HG02938 (cell line): Measurements from ENCODE around the gene DNM3.
"Not testable (repeated sequence)": the region's sequence is repeated elsewhere in the genome, so short reads cannot be mapped to it uniquely, and the experiment has no call there.

Experiments
- ATAC-seq: cut with Tn5 transposase; IDR thresholded peaks from one replicate; pipeline ENCODE4 v1.9.1; 2021; ENCODE audit warnings: mild to moderate bottlenecking, moderate library complexity; ENCODE audit not compliant: unreplicated experiment

Gene DNM3

DNA sequence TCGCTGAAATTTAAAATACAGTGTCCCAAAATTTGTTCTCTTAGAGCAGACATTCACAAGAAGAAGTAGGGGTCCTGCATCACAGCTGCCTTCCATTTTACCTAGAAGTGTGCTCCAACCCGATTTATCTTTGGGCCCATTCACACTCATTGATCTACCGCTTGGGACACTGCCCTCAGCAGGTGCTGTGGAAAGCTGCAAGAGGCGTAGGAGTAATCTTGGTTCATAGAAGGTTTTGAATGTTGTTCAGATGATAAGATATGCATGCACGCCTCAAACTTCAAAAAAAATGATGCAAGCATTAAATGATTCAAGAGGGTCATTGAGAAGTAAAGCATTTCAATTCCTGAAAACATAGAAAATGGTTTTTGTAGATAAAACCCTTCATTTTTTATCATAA, 560.6 kb downstream of the DNM3 start:
- ATAC-seq = no peak

DNA sequence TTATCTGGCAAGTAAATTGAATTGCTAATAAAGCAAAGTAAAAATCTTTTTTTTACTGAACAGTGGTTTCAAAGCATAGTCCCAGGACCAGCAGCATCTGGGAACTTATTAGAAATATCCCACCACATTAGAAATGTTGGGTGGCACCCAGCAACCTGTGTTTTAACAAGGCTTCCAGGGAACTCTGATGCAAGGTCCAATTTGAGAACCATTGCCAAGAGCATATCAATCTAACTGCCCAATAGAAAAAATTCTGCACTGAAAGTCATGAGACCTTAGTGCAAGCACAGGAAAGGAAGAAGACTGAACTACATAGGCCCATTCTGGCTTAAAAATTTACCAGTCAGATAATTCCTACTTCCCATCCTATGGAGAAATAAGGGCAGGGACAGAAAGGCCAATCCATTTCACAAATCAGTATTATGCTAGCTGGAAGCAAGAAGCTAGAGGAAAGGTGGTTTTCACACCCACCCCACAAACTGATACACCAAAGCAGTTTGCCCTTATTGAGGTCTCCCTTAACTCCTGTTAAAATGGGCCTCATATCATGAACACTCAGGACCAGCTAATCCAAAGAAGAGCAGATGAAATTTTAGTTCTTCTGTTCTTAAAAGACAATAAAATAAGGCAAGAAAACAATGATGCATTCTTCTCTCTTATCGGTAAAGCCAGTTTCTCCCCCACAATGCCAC, 561.7 kb downstream of the DNM3 start:
- no peak for ATAC-seq

DNA sequence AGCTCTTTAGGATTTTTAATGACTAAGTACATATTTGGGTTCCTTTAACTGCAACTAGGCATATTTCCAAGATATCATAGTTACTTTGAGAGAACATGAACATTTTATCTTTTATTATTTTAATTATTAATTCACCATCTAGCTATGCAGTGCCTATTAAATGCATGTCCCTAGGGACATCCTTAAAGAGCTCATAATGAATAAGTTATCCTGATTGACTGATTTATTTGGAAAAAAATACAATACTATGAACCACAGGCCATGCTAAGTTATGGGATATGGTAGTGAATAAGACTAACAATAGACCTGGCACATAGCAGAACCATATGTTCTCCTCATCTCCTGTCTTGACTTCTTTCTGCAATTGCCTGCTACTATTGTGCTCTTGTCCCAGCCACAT, 562.8 kb downstream of the DNM3 start:
- ATAC-seq = no peak

DNA sequence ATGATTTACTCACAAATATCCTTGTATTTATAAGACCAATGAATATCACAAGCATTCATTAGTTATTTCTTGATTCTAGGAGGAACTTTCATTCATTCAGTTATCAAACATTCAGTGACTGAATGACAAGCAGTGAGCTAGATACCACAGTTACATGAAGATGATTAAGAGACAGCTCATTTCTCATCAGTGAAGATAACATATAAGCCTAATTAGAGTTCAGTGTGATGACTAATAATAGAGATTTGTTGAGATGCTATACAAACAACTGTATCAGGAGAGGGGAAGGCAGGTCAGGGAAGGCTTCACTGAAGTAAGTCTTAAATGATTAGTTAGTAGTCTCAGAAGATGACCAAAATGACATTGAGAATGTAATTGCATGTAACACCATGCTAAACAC, 564.6 kb downstream of the DNM3 start:
- ATAC-seq = no peak

DNA sequence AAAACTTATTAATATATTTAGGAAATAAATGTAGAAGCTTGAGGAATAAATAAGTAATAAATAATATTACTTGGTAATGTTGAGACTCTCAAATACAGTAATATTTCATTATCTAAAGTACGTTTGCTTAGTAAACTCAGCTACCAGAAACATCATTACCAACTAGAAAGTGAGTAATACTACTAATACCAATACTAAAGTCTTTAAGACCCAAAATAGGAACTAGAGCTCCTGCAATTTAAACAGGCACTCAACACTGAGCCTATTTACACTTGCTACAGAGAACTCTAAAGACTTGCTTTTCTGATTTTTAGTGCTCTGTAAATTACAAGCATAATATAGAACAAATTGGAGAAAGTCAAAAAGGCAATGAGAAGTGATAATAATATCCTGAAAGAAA, 565.7 kb downstream of the DNM3 start:
- no peak for ATAC-seq

DNA sequence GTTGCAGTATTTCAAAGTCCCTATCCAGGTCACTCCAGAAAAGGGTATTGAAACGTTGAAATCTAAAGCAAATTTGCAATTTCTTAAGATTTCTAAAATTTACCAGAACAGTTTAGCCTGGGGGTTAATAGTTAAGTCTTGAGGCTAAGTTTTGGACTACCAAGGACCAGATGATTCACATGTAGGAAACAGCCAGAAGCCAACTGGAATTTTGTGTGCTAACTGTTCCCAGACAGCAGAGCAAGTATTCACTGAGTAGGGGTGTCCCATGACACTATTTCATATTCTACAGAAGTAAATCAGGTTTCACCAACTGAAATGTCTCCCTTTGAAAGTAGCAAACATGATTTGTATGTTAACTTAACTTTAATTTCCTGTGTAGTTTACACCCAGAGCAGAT, 567.7 kb downstream of the DNM3 start:
- no peak for ATAC-seq

DNA sequence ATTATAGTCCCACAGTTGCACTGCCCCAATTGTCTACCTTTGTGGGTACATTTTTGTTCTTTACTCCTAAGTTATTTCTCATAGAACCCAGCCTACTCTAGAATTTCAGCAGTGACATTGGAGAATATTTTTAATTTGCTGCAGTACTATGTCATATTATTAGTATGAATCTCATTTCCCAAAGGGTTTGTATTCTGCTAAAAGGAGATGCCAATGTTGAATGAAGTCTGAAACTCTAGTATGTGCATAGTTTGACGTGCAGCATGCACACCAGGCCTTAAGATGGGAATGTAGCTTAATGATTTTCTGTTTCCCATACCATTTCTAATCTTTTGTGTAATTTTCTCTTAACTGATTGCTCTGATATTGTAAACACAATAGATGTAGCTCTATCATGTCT, 568.7 kb downstream of the DNM3 start:
- no peak for ATAC-seq

DNA sequence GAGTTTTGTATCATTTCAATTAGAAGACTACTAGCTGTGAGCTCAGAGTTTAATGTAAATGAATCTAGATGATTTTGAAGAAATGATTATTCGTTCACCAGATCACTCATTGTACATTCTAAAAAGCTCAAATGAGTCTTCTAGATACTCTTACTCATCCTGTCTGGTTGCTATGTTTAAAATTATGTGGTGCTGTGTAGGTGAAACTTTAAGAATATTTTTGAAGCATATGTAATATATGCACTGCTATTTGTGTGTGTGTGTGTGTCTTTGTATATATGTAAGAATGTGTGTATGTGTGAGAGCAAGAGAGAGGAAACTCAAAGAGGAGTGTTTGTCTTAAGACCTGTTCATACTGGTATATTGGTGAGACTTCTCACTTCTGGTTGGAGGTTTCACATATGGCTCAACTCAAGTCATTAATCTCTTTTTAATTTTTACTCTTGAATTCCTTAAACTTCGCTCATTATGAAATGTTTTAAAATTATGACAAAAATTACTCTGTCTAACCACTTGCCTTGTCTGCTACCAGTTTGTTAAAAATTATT, 570.6 kb downstream of the DNM3 start:
- no peak for ATAC-seq

DNA sequence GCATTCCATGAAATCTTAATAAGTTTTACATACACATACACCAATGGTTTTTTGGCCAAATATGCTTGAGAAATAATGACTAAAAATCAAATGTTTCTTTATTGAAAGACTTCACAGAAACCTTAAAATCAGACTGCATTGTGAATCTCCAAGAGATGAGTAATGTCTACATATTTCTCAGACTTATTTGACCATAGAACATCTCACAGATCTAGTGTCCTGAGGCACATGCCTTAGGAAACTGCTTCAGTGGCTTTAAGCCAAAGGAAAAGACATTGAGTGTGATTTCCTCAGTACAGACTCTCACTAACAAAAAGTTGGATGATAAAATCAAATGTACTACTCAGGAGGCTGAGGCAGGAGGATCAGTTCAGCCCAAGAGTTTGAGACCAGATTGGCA, 573.0 kb downstream of the DNM3 start:
- no peak for ATAC-seq

DNA sequence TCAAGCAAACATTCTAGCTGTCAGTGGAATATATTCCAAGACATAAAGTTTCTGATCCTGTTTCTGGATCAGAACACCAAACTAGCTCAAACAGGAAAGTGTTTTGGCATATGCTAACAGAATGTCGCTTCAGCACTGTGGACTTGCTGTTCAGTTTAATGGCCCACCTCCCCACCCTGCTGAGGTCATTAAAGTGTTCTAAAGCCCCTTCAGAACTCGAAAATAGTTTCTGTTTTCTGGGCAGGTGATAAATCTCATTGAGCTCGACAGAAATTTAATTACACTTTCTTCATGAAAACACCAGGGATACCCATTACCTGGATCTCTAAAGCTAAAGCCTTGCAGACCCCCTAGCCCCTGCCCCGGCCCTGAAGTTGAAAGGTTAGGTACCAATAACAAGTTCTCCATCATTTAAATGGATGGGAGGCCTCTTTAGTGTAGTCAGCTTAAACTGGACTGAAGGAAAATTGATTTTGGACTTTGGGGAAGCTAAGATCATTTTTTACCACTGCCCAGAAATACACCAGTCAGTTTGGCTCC, 575.3 kb downstream of the DNM3 start:
- no peak for ATAC-seq

DNA sequence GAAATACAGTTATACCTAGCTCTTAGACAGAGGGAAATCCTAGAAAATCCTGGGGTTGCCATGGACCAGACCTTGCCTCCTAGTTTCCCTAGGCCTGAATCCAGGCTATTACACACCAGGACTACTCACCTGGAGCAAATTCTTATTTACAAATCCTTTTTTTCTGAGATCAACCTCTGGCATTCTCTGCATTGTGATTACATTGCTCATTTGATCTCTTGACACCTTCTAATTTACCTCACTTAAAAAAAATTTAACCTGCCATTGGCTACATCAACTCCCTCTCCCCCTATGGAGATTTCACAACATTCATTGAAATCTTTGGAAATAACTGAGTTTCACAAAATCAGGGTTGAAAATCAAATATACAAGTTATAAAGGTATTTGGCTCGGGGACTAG, 576.3 kb downstream of the DNM3 start:
- no peak for ATAC-seq

DNA sequence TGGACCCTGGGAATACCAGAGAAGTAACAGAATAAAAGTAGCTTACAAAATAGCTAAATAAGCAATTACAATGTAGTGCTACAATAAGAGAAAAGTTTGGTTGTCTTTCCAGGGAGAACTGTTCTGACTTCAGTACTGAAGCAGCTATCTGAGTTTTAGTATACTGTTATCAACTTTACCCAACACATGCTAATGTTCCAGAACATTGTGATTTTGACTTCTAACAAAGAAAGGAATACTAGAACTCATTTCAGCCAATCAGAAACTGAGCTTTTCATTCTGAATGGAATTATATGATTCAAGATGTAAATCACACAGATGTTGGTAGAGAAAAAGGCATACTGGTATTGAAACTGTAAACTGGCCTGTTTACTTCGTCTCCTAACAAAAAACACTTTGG, 579.1 kb downstream of the DNM3 start, which contains the start of gene C1orf105:
TSS of gene C1orf105 (plus strand) at position 301 of the 400 bp plus-strand sequence. CDS start 201 bp downstream, outside the sequence.
- no peak for ATAC-seq

DNA sequence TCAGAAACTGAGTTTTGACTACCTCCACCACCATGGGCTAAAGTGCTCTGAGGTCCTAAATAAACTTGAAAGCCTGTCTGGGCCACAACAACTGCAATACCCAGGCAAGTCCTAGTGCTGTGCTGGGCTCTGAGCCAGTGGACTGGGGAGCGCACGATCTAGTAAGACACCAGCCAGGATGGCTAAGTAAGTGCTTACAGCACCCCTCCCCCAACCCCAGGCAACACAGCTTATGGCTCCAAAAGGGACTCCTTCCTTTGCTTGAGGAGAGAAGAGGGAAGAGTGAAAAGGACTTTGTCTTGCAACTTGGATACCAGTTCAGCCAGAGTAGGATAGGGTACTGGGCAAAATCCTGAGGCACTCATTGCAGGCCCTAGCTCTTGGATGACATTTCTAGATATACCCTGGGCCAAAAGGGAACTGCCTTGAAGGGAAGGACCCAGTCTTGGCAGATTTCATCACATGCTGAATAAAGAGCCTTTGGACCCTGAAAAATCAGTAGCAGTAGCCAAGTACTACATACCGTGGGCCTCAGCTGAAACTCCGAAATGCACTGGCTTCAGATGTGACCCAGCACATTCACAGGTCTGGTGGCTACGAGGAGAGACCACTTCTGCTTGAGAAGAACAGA, 580.8 kb downstream of the DNM3 start:
- ATAC-seq = no peak

DNA sequence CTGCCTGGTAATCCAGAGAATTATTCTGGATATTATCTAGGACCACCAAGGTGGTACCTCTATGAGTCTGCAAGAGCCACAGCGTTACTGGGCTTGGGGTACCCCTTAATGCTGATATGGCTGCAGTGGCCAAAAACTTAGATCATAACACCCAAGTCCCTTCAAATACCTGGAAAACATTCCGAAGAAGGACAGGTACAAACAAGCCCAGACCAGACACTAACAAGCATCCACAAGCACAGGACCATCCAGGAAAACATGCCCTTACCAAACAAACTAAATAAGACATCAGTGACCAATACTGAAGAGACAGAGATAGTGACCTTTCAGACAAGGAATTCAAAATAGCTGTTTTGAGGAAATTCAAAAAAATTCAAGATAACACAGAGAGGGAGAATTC, 582.0 kb downstream of the DNM3 start:
- no peak for ATAC-seq

DNA sequence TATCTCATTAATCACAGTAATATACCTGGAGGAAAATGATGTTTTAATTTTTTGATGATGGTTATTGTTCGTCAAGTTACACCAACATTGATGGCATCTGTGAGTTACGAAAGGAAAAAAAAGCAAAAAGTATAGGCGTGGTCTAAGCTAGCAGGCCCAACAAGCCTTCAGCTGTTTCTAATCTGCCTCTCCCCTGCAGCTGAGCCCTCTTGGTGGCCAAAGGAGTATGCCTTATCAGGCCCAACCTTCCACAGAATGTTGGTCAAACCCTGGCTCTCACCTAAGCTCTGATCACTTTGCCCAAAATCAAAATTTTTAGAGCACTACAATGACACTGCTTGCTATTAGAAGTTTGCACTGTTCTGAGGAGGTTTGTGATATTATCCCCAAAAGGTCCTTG, 584.0 kb downstream of the DNM3 start:
- ATAC-seq = no peak

DNA sequence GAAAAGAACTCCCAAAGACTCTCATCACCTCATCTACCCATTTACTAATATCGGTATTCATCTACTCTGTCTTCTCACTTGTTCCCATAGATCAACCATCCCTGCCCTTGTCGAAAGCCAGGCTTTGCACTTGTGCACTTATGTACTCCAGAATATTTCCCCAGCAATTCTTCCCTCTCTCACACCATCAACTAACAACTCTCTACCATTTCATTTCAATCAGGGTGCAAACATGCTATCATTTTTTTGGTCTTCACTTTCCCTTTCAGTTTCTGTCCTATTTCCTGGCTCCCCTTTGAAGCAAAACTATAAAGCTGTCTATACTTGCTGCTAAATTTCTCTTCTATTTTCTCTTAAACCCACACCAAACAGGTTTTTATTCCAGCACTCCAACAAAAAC, 585.9 kb downstream of the DNM3 start:
- no peak for ATAC-seq

DNA sequence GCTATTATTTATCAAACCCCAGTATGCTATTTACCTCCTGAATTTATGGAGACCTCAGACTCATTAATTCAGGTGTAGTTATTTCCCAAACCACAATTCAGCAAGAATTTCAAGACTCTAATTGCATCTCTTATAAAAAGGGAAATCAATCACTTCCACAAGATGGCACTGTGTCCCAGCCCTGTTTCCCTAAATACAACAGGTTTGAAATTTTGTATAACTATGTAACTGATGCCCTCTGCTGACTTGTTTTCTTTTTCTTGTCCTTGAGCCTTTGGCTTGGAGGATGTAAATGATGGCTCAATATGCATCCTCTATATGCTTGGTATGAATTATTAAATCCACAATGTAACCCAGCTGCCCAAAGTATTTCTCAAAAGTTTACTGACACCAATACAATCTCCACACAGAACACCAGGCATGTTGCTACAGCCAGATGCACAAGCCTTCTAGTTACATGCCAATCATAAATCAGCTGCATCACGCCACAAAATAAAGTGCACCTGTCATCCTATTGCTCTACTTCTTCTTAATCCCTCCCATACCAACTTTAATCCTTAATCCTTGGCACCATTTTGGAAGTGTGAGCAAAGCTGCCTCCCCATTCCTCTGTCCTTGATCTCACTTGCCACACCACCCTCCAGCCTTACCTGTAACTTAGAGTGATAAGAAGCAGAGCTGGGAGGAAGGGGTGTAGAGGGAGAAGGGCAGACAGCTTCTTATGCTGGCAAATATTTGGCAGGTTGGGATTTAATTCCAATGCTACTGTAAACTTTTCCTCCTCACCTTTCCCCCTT, 588.2 kb downstream of the DNM3 start:
- no peak for ATAC-seq

DNA sequence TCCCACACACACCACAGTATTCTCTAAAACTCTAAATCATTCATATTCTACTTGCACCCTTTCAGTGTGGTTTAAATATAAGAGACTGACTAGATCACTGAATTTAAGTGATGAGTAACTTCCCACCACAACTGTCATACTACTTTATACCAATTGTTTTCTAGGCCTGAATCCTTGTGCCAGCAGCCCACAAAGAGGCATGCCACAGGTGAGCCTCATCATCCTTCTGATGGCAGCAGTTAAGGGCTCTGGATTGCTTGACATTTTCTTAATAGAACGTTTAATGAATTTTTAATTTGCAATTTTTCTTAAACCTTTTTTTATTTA, 588.8 kb downstream of the DNM3 start:
- no peak for ATAC-seq

DNA sequence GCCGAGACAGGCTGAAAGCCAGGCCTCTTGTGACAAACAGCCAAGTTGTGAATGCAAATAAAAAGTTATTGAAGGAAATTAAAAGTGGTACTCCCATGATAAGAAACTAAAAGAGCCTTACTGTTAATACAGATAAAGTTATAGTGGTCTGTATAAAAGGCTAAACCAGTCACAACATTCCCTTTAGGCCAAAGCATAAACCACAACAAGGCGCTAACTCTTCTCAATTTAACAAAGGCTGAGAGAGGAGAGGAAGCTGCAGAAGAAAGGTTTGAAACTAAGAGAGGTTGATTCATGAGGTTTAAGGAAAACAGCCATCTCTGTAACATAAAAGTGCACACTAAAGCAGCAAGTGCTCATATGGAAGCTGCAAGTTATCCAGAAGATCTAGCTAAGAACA, 589.9 kb downstream of the DNM3 start:
- no peak for ATAC-seq

DNA sequence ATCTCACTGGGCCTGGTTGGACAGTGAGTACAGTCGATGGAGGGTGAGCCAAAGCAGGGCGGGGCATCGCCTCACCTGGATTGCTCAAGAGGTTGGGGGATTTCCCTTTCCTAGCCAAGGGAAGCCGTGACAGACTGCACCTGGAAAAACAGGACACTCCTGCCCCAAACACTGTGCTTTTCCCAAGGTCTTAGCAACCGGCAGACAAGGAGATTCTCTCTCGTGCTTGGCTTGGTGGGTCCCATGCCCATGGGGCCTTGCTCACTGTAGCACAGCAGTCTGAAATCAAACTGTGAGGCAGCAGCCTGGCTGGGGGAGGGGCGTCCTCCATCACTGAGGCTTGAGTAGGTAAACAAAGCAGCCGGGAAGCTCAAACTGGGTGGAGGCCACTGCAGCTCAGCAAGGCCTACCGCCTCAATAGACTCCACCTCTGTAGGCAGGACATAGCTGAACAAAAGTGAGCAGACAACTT, 590.5 kb downstream of the DNM3 start:
- no peak for ATAC-seq

DNA sequence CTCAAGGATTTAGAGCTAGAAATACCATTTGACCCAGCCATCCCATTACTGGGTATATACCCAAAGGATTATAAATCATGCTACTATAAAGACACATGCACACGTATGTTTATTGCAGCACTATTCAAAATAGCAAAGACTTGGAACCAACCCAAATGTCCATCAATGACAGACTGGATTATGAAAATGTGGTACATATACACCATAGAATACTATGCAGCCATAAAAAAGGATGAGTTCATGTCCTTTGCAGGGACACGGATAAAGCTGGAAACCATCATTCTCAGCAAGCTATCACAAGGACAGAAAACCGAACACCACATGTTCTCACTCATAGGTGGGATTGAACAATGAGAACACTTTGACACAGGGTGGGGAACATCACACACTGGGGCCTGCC, 595.9 kb downstream of the DNM3 start:
- not testable (repeated sequence) for ATAC-seq
